Bronchial epithelial cell (primary cell): ENCODE measurements around the gene TNIP3. TPM values are rescaled to one million over a fixed set of nuclear protein-coding genes. Genes with fewer than 3 reads are reported as not detected.

Experiments
- DNase-seq: peaks from one replicate; pipeline ENCODE4 v3.0.0-alpha.2; 2010; ENCODE audit warnings: low read depth
- FAIRE-seq: peaks from 2 replicates; lab custom pipeline; 2011; peaks lifted over from hg19 to GRCh38; lab: Jason Lieb, UNC
- H3K27me3 ChIP-seq: 2 replicates; pipeline ENCODE4 v1.5.1; 2011; ENCODE audit warnings: low read length; ENCODE audit not compliant: control insufficient read depth, insufficient read depth
- H3K36me3 ChIP-seq: 2 replicates; pipeline ENCODE4 v1.5.1; 2011; ENCODE audit warnings: low read length; ENCODE audit not compliant: control insufficient read depth, insufficient read depth
- H3K4me3 ChIP-seq: 2 replicates; pipeline ENCODE4 v1.5.1; 2011; ENCODE audit warnings: mild to moderate bottlenecking, low read depth, low read length, control low read depth
- CTCF ChIP-seq: IDR thresholded peaks from 2 replicates; pipeline ENCODE4 v1.5.1; 2011; ENCODE audit warnings: mild to moderate bottlenecking, moderate library complexity, low read length, control low read depth, inconsistent platforms; ENCODE audit not compliant: insufficient read depth, severe bottlenecking
- total RNA-seq: library from RNA; depleted of rRNA; stranded (reverse); fragments of >200 nt; gene quantifications from 2 replicates; pipeline ENCODE4 v1.2.1, GENCODE V29; 2014

Gene TNIP3
- total RNA-seq, 1 donor from 2014 or later: not detected

DNA sequence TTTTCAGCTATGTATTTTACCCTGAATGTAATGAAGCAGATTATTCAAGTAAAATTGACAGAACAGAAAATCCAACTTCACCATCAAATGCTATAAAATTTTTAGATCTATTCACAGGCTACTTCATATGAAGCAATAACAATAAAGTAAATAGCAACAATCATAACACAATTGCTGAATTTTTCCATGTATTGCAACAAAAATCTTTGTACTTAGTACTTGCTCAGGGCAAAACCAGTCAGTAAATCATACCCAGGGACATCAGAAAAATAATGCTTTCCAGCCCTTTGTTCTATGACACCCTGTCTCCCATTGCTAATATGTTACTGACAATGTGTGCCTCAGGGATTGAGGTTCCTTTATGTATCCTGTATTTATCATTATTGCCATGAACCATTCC lies 15.5 kb downstream of the TNIP3 start:
- Histone ChIP-seq H3K4me3 (no peak overlapping the region), H3K27me3 (no peaks in the 10 kb centered on the region), H3K36me3 (no peaks in the 10 kb centered on the region)
- FAIRE-seq (no peak), DNase-seq (no peak)
- TF ChIP-seq CTCF: no peak

DNA sequence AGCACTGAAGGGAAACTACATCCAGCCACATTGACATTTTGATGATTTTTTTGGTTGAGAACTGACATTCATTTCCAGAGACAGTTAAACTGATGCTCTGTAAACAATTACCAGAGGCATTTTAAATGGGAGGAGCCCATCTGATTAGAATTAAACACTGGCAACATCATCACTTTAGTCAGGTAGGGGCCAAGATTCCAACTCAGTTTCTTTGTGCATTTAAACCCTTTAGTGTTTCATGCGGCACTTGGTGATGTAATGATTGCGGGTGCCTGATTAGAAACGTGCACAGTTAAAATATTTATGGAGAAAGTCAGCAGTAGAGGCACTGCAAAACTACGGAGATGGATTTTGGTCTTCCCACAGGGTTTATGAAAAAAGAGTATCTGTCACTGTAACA lies 16.1 kb downstream of the TNIP3 start:
- Histone ChIP-seq H3K27me3 (no peaks in the 10 kb centered on the region), H3K4me3 (no peak overlapping the region), H3K36me3 (no peaks in the 10 kb centered on the region)
- no peak for FAIRE-seq
- DNase-seq: no peak
- TF ChIP-seq CTCF: no peak

DNA sequence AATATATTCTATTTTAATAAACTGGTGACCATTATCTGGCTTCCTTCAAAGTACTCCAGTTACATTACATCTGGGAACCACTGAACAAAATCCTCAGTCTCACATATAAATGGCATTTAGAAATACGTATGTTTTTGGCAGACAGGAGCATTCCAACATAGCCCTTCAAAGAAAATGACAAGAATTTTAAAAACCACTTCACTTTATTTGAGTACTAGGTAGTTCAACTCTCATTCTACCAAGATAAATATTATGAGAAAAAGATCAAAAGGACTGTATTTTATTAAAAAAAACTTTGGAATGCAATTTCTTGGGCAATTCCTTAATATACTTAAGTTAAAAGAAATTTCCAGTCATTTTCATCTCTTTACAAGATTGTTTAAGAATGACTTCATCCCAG lies 17.6 kb downstream of the TNIP3 start:
- TF ChIP-seq CTCF: no peak
- H3K36me3 ChIP-seq: no peaks in the 10 kb centered on the region
- no peaks in the 10 kb centered on the region for H3K27me3 ChIP-seq
- FAIRE-seq (no peak), DNase-seq (no peak)
- H3K4me3 ChIP-seq: no peak overlapping the region

GRCh38 chr4:121145430-121145829 lies 18.7 kb downstream of the TNIP3 start:
- FAIRE-seq: no peak
- Histone ChIP-seq H3K4me3 (no peak overlapping the region), H3K36me3 (no peaks in the 10 kb centered on the region), H3K27me3 (no peaks in the 10 kb centered on the region)
- DNase-seq: no peak
- TF ChIP-seq CTCF: no peak

DNA sequence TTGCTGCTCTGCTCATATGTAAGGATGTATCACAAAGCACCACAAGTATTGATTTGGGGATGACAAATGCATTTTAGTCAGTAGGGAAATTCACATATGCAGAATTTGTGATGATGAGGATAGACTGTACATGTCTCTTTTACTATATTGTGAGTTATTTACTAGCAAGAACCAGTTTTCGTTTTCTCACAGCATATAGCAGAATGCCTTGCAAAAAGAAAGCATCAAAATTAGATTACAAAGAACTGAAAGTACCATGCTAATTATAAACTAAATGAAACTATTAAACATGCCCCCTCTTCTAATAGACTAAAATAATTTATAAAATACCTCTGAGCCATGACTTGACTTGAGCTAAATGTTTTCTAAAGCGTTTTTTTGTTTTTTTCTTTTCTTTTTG lies 20.1 kb downstream of the TNIP3 start:
- Histone ChIP-seq H3K36me3 (no peaks in the 10 kb centered on the region), H3K27me3 (no peaks in the 10 kb centered on the region), H3K4me3 (no peak overlapping the region)
- no peak for FAIRE-seq
- no peak for DNase-seq
- no peak for TF ChIP-seq CTCF

DNA sequence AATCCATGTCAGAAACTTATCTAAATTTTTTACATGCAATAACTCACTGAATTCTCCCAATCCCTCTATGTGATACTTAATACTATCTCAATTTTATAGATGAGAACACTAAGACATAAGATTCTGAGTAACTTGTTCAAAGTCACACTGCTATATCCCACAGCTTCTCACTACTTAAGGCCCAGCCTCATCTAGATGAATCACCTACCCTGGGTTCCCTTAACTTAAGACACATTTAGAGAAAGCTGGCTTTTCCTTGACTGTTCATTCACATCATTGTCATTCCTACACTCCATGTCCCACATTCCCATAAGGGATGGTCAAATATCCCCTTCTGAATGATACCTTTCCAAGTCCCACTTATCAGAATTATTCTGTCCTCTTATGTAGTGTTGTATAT lies 21.0 kb downstream of the TNIP3 start:
- Histone ChIP-seq H3K4me3 (no peak overlapping the region), H3K27me3 (no peaks in the 10 kb centered on the region), H3K36me3 (no peaks in the 10 kb centered on the region)
- FAIRE-seq (peak; percentile 55), DNase-seq (no peak)
- TF ChIP-seq CTCF: no peak
